KMS-11 (cell line): ENCODE data around the gene CRAT.
A peak's percentile ranks its signal among the peaks of the same experiment; 100 is the strongest.

ENCODE experiments used
- H2AFZ ChIP-seq: fragments of 200-600 bp; sonication (generic); 2 replicates; pipeline ENCODE4 v1.6.1; 2016; ENCODE audit warnings: antibody characterized with exemption, mixed run types, low read depth
- H3K27ac ChIP-seq: fragments of 200-600 bp; sonication (generic); 2 replicates; pipeline ENCODE4 v1.6.1; 2016; ENCODE audit warnings: mild to moderate bottlenecking, mixed run types
- H3K27me3 ChIP-seq: fragments of 200-600 bp; sonication (generic); 2 replicates; pipeline ENCODE4 v1.6.1; 2017; ENCODE audit warnings: mild to moderate bottlenecking, low read depth, mixed run types, moderate library complexity; ENCODE audit not compliant: insufficient read depth
- H3K36me3 ChIP-seq: fragments of 200-600 bp; sonication (generic); 2 replicates; pipeline ENCODE4 v1.6.1; 2017; ENCODE audit warnings: mild to moderate bottlenecking, mixed run types; ENCODE audit not compliant: insufficient read depth
- H3K4me1 ChIP-seq: fragments of 200-600 bp; sonication (generic); 2 replicates; pipeline ENCODE4 v1.6.1; 2016; ENCODE audit warnings: mild to moderate bottlenecking, low read depth, mixed run types; ENCODE audit not compliant: poor library complexity, severe bottlenecking
- H3K4me2 ChIP-seq: fragments of 200-600 bp; sonication (generic); 2 replicates; pipeline ENCODE4 v1.7.0; 2016; ENCODE audit warnings: mild to moderate bottlenecking, mixed run types
- H3K4me3 ChIP-seq: fragments of 200-600 bp; sonication (generic); IDR thresholded peaks from 2 replicates; pipeline ENCODE4 v1.6.1; 2017; ENCODE audit warnings: low read depth, low read length, mixed read lengths; ENCODE audit not compliant: insufficient read depth
- H3K79me2 ChIP-seq: fragments of 200-600 bp; sonication (generic); 2 replicates; pipeline ENCODE4 v1.6.1; 2016; ENCODE audit warnings: low read depth, mixed run types; ENCODE audit not compliant: insufficient read depth
- H3K9ac ChIP-seq: fragments of 200-600 bp; sonication (generic); 2 replicates; pipeline ENCODE4 v1.6.1; 2016; ENCODE audit warnings: mild to moderate bottlenecking, mixed run types
- H4K20me1 ChIP-seq: fragments of 200-600 bp; sonication (generic); 2 replicates; pipeline ENCODE4 v1.6.1; 2016; ENCODE audit warnings: mild to moderate bottlenecking, mixed run types; ENCODE audit not compliant: insufficient read depth
- TF ChIP-seq, protein P1 (sequence below): fragments of 200-600 bp; sonication (generic); conservative IDR thresholded peaks from 2 replicates; pipeline ENCODE4 v1.6.1; 2017; ENCODE audit warnings: low read depth, mild to moderate bottlenecking, antibody characterized with exemption, low read length, moderate library complexity, mixed read lengths

CRAT gene

DNA sequence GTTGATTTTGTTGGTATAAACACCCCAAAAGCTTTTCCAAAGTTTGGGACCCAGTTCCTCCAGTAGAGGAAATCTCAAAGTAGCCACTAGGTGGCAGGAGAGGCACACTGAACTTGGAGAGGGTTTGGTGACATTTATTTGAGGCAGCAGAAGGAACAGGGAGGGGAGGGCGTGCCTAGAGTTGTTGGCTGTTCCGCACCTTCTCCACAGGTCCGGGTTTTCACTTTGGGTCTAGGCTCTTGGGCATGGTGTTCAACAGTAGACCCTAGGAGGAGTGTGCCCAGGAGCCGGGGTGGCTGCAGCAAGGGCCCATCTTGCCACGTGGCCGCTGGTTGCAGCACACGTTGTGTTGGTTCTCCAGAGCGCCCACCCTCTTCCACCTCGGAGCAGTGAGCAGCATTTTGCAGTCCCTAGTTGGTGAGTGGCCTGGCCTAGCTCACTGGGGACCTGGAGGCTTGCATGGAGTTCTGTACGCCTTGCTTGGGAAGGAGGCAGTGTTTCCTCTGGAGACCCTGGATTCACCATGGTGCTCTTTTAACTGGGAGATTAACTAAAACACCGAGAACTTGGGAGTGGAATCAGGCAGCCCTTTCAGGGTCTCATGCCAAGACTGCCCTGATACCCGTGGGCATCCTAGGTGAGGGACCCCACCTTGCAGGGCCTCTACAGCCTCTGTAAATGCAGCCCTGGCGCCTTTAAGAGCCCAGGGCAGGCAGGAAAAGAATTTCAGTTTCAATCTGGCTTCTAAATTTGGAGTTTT lies 28.8 kb upstream of the CRAT start:
- Histone ChIP-seq H3K4me1 (peaks cover 35% of the 10 kb centered on the region), H3K27ac (peak overlapping the region; percentile 97)

GRCh38 chr9:129138476-129139232 lies 28.1 kb upstream of the CRAT start:
- Histone ChIP-seq H3K27me3 (no peaks in the 10 kb centered on the region), H3K9ac (no peak overlapping the region; the same call in 1 of the 2 replicates), H4K20me1 (no peaks in the 10 kb centered on the region), H3K27ac (no peak overlapping the region; the same call in 1 of the 2 replicates), H3K79me2 (peaks cover 13% of the 10 kb centered on the region; the same call in 1 of the 2 replicates), H3K4me1 (peaks cover 35% of the 10 kb centered on the region), H2AFZ (no peak overlapping the region), H3K36me3 (no peaks in the 10 kb centered on the region), H3K4me3 (no peak overlapping the region), H3K4me2 (no peak overlapping the region; the same call in 1 of the 2 replicates)
- TF ChIP-seq, protein P1, sequence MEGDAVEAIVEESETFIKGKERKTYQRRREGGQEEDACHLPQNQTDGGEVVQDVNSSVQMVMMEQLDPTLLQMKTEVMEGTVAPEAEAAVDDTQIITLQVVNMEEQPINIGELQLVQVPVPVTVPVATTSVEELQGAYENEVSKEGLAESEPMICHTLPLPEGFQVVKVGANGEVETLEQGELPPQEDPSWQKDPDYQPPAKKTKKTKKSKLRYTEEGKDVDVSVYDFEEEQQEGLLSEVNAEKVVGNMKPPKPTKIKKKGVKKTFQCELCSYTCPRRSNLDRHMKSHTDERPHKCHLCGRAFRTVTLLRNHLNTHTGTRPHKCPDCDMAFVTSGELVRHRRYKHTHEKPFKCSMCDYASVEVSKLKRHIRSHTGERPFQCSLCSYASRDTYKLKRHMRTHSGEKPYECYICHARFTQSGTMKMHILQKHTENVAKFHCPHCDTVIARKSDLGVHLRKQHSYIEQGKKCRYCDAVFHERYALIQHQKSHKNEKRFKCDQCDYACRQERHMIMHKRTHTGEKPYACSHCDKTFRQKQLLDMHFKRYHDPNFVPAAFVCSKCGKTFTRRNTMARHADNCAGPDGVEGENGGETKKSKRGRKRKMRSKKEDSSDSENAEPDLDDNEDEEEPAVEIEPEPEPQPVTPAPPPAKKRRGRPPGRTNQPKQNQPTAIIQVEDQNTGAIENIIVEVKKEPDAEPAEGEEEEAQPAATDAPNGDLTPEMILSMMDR: no peak

More for the DNA sequence above, 28.8 kb upstream of the CRAT start:
- Histone ChIP-seq H3K4me2 (peak overlapping the region; percentile 97), H3K36me3 (no peaks in the 10 kb centered on the region), H3K79me2 (peaks cover 13% of the 10 kb centered on the region; the same call in 1 of the 2 replicates), H2AFZ (peak overlapping the region; percentile 31), H3K4me3 (peak overlapping the region; percentile 77), H4K20me1 (no peaks in the 10 kb centered on the region), H3K27me3 (no peaks in the 10 kb centered on the region), H3K9ac (peak overlapping the region; percentile 96)
- TF ChIP-seq, protein P1: peak; percentile 96

GRCh38 chr9:129138144-129138462 lies 27.5 kb upstream of the CRAT start:
- peaks cover 31% of the 10 kb centered on the region for H3K4me1 ChIP-seq
- H2AFZ ChIP-seq: no peak overlapping the region
- H3K4me3 ChIP-seq: no peak overlapping the region
- H3K4me2 ChIP-seq: no peak overlapping the region
- no peaks in the 10 kb centered on the region for H4K20me1 ChIP-seq
- TF ChIP-seq, protein P1: no peak
- no peak overlapping the region for H3K9ac ChIP-seq
- no peak overlapping the region for H3K27ac ChIP-seq
- H3K79me2 ChIP-seq: peaks cover 13% of the 10 kb centered on the region; the same call in 1 of the 2 replicates
- H3K36me3 ChIP-seq: no peaks in the 10 kb centered on the region
- no peaks in the 10 kb centered on the region for H3K27me3 ChIP-seq

- Histone ChIP-seq H3K36me3 (no peaks in the 10 kb centered on the region), H3K4me1 (peaks cover 25% of the 10 kb centered on the region), H2AFZ (no peak overlapping the region), H3K27ac (no peak overlapping the region), H3K9ac (no peak overlapping the region), H3K4me2 (no peak overlapping the region), H3K27me3 (no peaks in the 10 kb centered on the region), H3K79me2 (peaks cover 13% of the 10 kb centered on the region; the same call in 1 of the 2 replicates), H3K4me3 (no peak overlapping the region), H4K20me1 (no peaks in the 10 kb centered on the region)
- TF ChIP-seq, protein P1: no peak
These were observed 26.9 kb upstream of the CRAT start for GRCh38 chr9:129137292-129138143.
